ENCODE data around the gene UBE2J1. TPM values are rescaled to one million over a fixed set of nuclear protein-coding genes. Genes with fewer than 3 reads are reported as not detected.

Gene UBE2J1
- total RNA-seq, 1 donor from 2014 or later = 38.1 TPM

DNA sequence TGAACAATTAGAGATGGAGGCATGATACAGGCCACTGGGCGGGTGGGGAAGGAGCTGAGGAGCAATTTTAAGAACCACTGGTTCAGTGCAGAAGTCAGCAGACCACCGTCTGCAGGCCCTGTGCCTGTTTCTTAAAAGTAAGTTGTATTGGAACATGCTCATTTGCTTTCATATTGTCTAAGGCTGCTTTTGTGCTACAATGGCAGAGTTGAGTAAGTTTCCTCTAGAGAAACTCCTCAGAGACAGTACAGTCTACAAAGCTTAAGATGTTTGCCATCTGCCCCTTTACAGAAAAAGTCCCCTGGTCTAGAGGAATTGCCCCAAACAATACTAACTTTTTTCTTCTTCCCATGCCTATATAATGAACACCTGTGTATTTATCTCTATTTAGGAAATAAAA lies 28.5 kb upstream of the UBE2J1 start:
- intact Hi-C loops (cut with micrococcal nuclease) = no loop called here
- H3K4me1 Mint-ChIP-seq (ENCODE audit: low read depth) = peaks cover 26% of the 10 kb centered on the region
- no peak for DNase-seq (ENCODE audit: low spot score)
- no peak overlapping the region for H3K4me3 Mint-ChIP-seq
- peaks cover 10% of the 10 kb centered on the region for H3K36me3 Mint-ChIP-seq (ENCODE audit: low read depth)
- H3K27ac Mint-ChIP-seq = no peak overlapping the region
- peaks cover 3% of the 10 kb centered on the region for H3K27me3 Mint-ChIP-seq (ENCODE audit: insufficient read depth)
- H3K9me3 Mint-ChIP-seq = no peaks in the 10 kb centered on the region

DNA sequence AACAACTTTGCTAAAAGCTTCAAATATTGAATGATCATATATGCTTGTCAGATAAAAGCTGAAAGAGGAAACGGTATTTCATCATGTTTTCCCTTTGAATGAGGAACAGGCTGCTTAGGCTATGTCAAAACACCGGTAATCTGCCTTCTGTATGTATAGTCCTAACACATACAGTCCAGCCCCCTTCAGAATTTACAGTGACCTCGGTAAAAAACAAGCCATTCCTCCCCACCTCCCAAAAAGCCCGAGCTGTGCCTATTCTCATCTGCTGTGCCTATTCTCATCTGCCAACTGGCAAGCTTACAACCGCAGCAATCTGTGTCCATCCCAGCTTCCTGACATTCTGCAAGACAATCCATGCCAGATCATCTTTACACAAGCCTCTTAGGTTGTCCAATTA lies 26.8 kb upstream of the UBE2J1 start:
- H3K36me3 Mint-ChIP-seq (ENCODE audit: low read depth) = peaks cover 10% of the 10 kb centered on the region
- peaks cover 3% of the 10 kb centered on the region for H3K27me3 Mint-ChIP-seq (ENCODE audit: insufficient read depth)
- no peaks in the 10 kb centered on the region for H3K9me3 Mint-ChIP-seq
- H3K4me1 Mint-ChIP-seq (ENCODE audit: low read depth) = peaks cover 34% of the 10 kb centered on the region
- H3K4me3 Mint-ChIP-seq = no peak overlapping the region
- DNase-seq (ENCODE audit: low spot score) = no peak
- H3K27ac Mint-ChIP-seq = no peak overlapping the region
- intact Hi-C loops (cut with micrococcal nuclease) = loop anchor here (10.0 kb wide), 2 partner anchors 696 to 1206 kb away; partner anchors contain the start of gene MAP3K7

DNA sequence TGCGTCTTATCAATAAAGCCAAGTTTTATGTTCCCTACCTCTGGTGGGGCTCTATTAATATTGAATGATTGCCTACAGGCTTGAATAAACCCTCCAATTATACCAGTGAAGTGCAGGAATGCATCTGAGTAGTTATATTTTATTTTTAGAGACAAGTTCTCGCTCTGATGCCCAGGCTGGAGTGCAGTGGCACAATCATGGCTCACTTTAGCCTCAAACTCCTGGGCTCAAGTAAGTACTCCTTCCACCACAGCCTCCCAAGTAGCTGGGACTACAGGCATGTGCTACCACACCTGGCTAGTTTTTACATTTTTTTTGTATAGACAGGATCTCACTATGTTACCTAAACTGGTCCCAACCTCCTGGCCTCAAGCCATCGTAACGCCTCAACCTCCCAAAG lies 26.1 kb upstream of the UBE2J1 start:
- no peak overlapping the region for H3K27ac Mint-ChIP-seq
- intact Hi-C loops (cut with micrococcal nuclease) = loop anchor here (10.0 kb wide), 2 partner anchors 696 to 1206 kb away; partner anchors contain the start of gene MAP3K7
- H3K9me3 Mint-ChIP-seq = no peaks in the 10 kb centered on the region
- no peak overlapping the region for H3K4me3 Mint-ChIP-seq
- no peak for DNase-seq (ENCODE audit: low spot score)
- H3K4me1 Mint-ChIP-seq (ENCODE audit: low read depth) = peaks cover 40% of the 10 kb centered on the region
- peaks cover 10% of the 10 kb centered on the region for H3K36me3 Mint-ChIP-seq (ENCODE audit: low read depth)
- peaks cover 3% of the 10 kb centered on the region for H3K27me3 Mint-ChIP-seq (ENCODE audit: insufficient read depth)

DNA sequence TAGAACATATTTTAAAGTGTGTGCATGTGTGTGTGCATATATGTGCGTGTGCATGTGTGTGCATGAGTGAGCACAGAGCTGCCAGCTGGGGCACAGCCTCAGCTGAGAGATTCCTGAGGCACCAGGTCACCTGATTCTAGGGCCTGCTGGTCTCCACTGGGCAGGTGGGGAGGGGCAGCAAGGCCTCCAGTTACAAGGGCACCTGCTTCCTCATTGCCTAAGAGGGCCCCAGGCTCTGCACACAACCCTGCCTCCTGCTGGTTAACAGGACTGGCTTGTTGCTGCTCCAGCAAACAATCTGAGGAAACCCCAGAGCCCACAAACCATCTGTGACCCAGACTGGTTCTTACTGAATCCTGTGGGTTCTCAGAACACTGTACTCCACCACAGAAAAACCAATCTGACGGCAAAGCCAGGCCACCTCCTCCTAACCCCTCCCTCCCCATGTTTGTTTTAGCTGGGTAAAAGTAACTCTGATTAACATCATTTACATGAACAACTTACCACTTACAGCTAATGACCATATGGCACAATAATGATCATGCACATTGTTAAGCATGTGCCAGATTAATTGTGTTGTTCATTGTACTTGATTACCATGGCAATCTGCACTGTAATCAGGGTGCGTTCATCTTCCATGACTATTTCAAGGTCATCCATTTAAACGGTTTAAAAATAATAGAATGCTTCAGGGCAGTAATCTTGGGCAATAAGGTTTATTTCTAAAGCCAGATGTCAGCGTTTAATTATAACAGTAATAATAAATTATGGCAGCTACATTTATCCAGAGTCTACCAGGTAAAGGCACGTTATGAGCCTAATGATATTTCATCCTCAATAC lies 23.1 kb upstream of the UBE2J1 start:
- Mint-ChIP-seq H3K27ac (peak overlapping the region; percentile 65), H3K9me3 (no peaks in the 10 kb centered on the region), H3K27me3 (ENCODE audit: insufficient read depth) (peaks cover 3% of the 10 kb centered on the region), H3K4me1 (ENCODE audit: low read depth) (peaks cover 51% of the 10 kb centered on the region), H3K36me3 (ENCODE audit: low read depth) (peaks cover 9% of the 10 kb centered on the region), H3K4me3 (no peak overlapping the region)
- peak; percentile 81 for DNase-seq (ENCODE audit: low spot score)
- intact Hi-C loops (cut with micrococcal nuclease) = loop anchor here (1.0 to 10.0 kb wide), 8 partner anchors 23 to 1209 kb away; partner anchors contain the start of genes MAP3K7, RRAGD and UBE2J1

DNA sequence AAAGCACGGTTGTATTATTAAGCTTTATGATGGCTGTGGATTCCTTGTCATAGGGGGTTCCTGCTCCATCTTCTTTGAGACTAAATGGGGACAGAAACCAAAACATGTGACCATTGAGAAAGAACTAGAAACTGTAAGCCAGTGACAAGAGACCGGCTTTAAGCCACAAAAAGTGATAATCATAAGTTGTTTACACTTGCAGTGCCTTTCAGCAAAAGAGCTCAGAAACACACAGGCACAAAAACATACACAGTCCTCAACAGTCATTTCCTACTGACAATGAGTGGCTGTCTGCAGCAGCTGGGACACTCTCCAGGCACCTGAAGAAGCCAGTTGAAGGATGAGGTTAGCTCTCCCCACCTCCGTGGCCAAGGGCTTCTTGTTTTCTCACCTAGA lies 20.0 kb upstream of the UBE2J1 start:
- intact Hi-C loops (cut with micrococcal nuclease) = loop anchor here (1.0 to 10.0 kb wide), 8 partner anchors 12 to 1212 kb away; partner anchors contain the start of genes LYRM2, MAP3K7 and PNRC1
- Mint-ChIP-seq H3K36me3 (ENCODE audit: low read depth) (peaks cover 4% of the 10 kb centered on the region), H3K9me3 (no peaks in the 10 kb centered on the region), H3K4me1 (ENCODE audit: low read depth) (peaks cover 46% of the 10 kb centered on the region), H3K27me3 (ENCODE audit: insufficient read depth) (no peaks in the 10 kb centered on the region), H3K27ac (peak overlapping the region; percentile 59), H3K4me3 (peak overlapping the region; percentile 49)
- peak; percentile 37 for DNase-seq (ENCODE audit: low spot score)

DNA sequence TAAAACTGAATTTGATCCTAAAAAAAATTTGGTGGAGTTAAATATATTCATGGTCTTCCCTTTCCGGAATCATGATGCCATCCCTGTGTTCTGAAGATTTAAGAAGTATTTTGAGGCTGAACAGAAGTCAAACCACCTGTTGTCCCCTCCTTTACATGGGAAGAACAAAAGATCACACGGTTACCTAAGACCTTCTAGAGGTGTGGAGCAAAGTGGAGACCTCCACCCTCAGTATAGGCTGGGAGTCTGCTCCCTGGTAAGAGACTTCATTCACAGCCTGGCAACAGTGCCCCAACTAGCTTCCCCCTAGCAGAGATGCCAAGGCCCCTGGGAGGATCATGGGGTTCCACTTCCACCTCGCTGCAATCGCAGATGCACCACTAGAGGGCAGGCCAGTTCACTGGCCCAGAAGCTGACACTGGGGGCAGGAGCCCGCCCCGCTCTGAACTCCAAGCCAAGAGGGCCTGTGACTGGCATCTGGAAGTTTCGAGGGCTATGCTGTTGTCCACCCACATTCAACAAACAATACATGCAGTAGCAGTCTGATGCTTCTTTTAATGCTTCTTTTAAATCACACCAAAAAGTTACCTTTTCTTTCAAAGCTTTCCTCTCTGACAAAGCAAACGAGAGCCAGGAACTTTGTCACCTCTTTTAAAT lies 19.5 kb upstream of the UBE2J1 start:
- H3K36me3 Mint-ChIP-seq (ENCODE audit: low read depth) = peaks cover 4% of the 10 kb centered on the region
- intact Hi-C loops (cut with micrococcal nuclease) = loop anchor here (1.0 to 10.0 kb wide), 8 partner anchors 12 to 1213 kb away; partner anchors contain the start of genes LYRM2, MAP3K7 and PNRC1
- no peaks in the 10 kb centered on the region for H3K27me3 Mint-ChIP-seq (ENCODE audit: insufficient read depth)
- H3K4me3 Mint-ChIP-seq = peak overlapping the region; percentile 49
- H3K9me3 Mint-ChIP-seq = no peaks in the 10 kb centered on the region
- peak; percentile 75 for DNase-seq (ENCODE audit: low spot score)
- H3K4me1 Mint-ChIP-seq (ENCODE audit: low read depth) = peaks cover 46% of the 10 kb centered on the region
- H3K27ac Mint-ChIP-seq = peak overlapping the region; percentile 59

DNA sequence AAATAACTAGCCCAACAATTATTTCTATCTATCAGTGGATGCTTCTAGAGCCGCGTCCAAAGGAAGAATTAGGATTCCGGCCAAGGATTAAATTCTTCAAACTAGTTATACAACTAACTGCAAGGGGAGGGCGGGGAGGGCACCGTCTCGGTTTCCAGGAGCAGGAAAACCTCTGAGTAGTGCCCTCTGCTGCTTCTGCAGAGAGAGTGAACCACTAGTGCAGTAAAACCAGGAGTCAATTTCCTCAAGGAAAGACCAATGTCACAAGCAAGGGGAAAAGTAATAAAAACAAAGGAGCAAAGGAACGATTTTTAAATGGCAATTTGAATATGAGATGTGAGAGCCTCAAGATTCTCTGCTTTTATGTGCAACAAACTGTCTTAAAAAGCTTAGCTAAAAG lies 16.5 kb upstream of the UBE2J1 start:
- H3K36me3 Mint-ChIP-seq (ENCODE audit: low read depth) = peaks cover 2% of the 10 kb centered on the region
- no peak overlapping the region for H3K4me3 Mint-ChIP-seq
- H3K9me3 Mint-ChIP-seq = no peaks in the 10 kb centered on the region
- peaks cover 1% of the 10 kb centered on the region for H3K27me3 Mint-ChIP-seq (ENCODE audit: insufficient read depth)
- DNase-seq (ENCODE audit: low spot score) = no peak
- peaks cover 46% of the 10 kb centered on the region for H3K4me1 Mint-ChIP-seq (ENCODE audit: low read depth)
- intact Hi-C loops (cut with micrococcal nuclease) = loop anchor here (1.0 kb wide), 1 partner anchor 241 kb away; no protein-coding TSS in a partner anchor
- H3K27ac Mint-ChIP-seq = no peak overlapping the region

DNA sequence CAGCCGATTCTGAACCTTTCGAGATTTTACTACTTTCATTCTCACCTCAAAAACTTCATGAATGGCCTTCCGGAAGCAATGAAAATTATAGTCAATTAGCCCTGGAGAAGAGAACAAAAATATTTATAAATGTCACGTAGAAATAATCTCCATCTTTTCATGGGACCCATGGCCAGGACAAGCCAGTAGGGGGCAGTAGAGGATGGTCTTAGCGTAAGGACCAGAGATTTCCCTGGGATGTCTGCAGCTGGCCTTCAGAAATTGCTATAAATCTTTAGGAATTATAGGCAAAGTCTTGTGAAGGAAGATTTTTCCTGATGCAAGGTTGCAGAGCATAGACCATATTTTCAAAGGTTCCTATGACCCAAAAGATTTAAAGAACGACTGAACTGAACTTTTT lies 15.6 kb upstream of the UBE2J1 start:
- intact Hi-C loops (cut with micrococcal nuclease) = loop anchor here (1.0 kb wide), 1 partner anchor 242 kb away; no protein-coding TSS in a partner anchor
- no peak overlapping the region for H3K4me3 Mint-ChIP-seq

DNA sequence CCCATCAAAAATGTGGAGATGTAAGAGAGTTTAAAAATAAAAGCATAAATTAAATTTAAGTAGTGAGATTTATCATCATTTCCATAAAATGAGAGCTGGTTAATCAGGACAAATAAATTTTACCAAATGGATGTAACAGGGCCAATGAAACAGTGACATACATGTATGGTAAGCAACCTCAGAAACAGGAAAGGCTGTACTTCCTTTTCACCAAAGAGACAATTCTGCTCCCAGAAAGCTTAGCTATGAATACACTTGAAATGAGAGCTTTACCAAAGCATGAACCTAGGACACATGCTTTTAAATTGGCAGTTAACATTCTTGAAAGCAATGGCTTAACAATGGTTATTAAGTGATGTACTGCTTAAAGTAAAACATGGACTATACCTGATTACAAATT lies 12.1 kb upstream of the UBE2J1 start:
- Mint-ChIP-seq H3K36me3 (ENCODE audit: low read depth) (peaks cover 3% of the 10 kb centered on the region), H3K4me3 (no peak overlapping the region), H3K27me3 (ENCODE audit: insufficient read depth) (peaks cover 1% of the 10 kb centered on the region), H3K9me3 (no peaks in the 10 kb centered on the region), H3K27ac (no peak overlapping the region), H3K4me1 (ENCODE audit: low read depth) (peaks cover 49% of the 10 kb centered on the region)
- intact Hi-C loops (cut with micrococcal nuclease) = no loop called here
- DNase-seq (ENCODE audit: low spot score) = no peak

More for the DNA sequence above, 15.6 kb upstream of the UBE2J1 start:
- H3K27me3 Mint-ChIP-seq (ENCODE audit: insufficient read depth) = peaks cover 1% of the 10 kb centered on the region
- peaks cover 2% of the 10 kb centered on the region for H3K36me3 Mint-ChIP-seq (ENCODE audit: low read depth)
- DNase-seq (ENCODE audit: low spot score) = peak; percentile 32
- no peaks in the 10 kb centered on the region for H3K9me3 Mint-ChIP-seq
- peaks cover 46% of the 10 kb centered on the region for H3K4me1 Mint-ChIP-seq (ENCODE audit: low read depth)
- no peak overlapping the region for H3K27ac Mint-ChIP-seq

DNA sequence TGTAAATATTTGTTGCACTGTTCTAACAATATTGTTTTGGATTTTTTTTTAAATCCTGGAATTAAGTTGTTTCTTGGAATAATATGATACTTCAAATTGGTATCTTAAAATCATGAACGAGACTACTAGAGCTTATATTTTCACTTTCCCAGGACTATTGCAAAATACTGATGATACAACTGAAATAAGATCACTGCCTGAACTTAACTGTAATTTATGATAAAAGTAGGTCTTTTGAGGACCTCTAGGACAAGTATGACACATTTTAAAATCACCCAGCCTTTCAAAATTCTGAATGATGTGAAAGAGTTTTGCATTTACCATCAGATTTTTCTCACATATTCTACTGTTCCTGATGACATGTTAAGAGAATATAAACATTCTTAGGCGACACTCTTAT lies 8.6 kb upstream of the UBE2J1 start:
- no peak overlapping the region for H3K4me3 Mint-ChIP-seq
- no peak for DNase-seq (ENCODE audit: low spot score)
- peaks cover 1% of the 10 kb centered on the region for H3K27me3 Mint-ChIP-seq (ENCODE audit: insufficient read depth)
- no peaks in the 10 kb centered on the region for H3K9me3 Mint-ChIP-seq
- intact Hi-C loops (cut with micrococcal nuclease) = loop anchor here (2.0 kb wide), 1 partner anchor 62 kb away; no protein-coding TSS in a partner anchor
- H3K4me1 Mint-ChIP-seq (ENCODE audit: low read depth) = peaks cover 73% of the 10 kb centered on the region
- peaks cover 3% of the 10 kb centered on the region for H3K36me3 Mint-ChIP-seq (ENCODE audit: low read depth)
- no peak overlapping the region for H3K27ac Mint-ChIP-seq

DNA sequence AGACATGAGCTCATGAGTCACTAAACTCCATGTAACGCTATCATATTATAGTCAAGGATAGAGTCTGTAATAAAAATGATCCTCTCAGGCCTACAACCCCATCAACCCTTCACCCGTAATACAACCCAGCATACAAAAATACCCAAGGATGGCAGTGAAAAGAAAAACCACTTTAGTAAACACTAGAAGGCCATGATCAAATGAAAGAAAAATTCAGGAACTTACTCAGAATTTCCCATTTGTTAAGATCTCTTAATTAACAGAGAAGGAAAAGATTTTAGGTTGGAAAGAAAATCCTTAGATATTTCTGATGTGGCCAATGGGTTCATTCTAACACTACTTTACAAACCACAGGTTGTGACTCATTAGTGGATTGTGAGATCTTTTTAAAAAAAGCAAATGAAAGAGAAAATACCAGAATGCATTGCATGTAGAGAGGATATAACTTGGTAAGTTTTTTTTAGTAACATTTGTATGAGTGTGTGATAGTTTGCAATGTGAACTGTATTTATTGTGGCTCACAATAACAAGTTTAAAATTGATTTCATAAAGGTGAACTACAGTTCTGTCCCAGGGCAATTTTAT lies 8.0 kb upstream of the UBE2J1 start:
- no peaks in the 10 kb centered on the region for H3K27me3 Mint-ChIP-seq (ENCODE audit: insufficient read depth)
- peak overlapping the region; percentile 74 for H3K27ac Mint-ChIP-seq
- intact Hi-C loops (cut with micrococcal nuclease) = loop anchor here (1.0 to 2.0 kb wide), 3 partner anchors 8 to 62 kb away; partner anchors contain the start of gene UBE2J1
- no peaks in the 10 kb centered on the region for H3K9me3 Mint-ChIP-seq
- DNase-seq (ENCODE audit: low spot score) = no peak
- H3K4me1 Mint-ChIP-seq (ENCODE audit: low read depth) = peaks cover 73% of the 10 kb centered on the region
- H3K4me3 Mint-ChIP-seq = peak overlapping the region; percentile 16
- peaks cover 3% of the 10 kb centered on the region for H3K36me3 Mint-ChIP-seq (ENCODE audit: low read depth)

DNA sequence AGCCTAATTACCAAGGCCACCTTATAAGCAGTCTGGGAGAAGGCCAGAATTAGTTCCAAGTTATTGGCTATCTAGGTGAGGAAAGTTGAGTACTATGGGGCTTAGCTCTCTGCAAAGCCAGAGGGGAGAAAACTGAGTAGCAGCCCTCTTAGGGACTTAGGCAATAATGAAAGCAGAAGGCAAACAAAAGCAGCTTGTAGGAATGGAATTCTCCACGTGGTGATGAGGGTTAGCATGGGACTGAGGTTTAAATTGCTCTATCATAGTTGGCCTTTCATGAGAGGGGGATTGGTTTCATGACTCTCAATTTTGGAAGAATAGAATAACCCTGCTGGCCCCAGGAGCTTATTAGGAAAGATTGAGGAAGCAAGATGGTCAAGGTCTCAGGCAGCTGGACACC lies 7.0 kb upstream of the UBE2J1 start:
- Mint-ChIP-seq H3K4me3 (no peak overlapping the region), H3K27me3 (ENCODE audit: insufficient read depth) (no peaks in the 10 kb centered on the region), H3K27ac (no peak overlapping the region), H3K4me1 (ENCODE audit: low read depth) (peaks cover 66% of the 10 kb centered on the region), H3K36me3 (ENCODE audit: low read depth) (peaks cover 3% of the 10 kb centered on the region), H3K9me3 (no peaks in the 10 kb centered on the region)
- no peak for DNase-seq (ENCODE audit: low spot score)
- intact Hi-C loops (cut with micrococcal nuclease) = loop anchor here (10.0 kb wide), 1 partner anchor 935 kb away; the partner anchor contains the start of gene BACH2
